Measurements from ENCODE around the gene EXOC2. TPM values are rescaled to one million over a fixed set of nuclear protein-coding genes. Genes with fewer than 3 reads are reported as not detected.
A peak's percentile ranks its signal among the peaks of the same experiment; 100 is the strongest.

EXOC2 gene
- polyA plus RNA-seq, 4 donors: 4.5 to 14.1 (median 8.8) TPM

DNA sequence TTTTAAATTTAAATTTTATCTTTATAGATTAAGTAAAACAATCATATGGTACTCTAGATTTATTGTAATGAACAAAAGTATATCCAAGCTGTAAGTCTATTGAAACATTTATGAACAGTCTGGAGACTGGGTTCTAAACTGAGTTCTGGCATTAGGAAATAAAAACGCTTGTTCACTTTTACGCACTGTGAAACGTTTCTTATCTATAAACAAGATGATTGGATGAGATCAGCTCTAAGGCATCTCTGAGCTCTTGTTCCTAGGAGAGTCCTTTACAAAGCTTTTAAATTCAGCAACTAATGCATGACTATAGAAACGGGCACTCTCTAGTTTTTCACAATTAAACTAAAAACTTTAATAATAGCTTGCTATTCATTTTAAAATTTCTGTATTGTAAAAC is 42.8 kb downstream of the EXOC2 start:
- H3K27ac ChIP-seq (ENCODE audit: low read depth in 1 of 3, low read length in 2 of 3): no peak overlapping the region
- WGBS, 3 donors: 68 to 73% (median 73%) methylated on average over 4 of the region's 4 CpGs
- no peaks in the 10 kb centered on the region for H3K9me3 ChIP-seq (ENCODE audit: control insufficient read depth in 2 of 2, insufficient read depth in 1 of 2, low read depth in 1 of 2, low read length in 1 of 2)
- no peaks in the 10 kb centered on the region for H3K36me3 ChIP-seq (ENCODE audit: control insufficient read depth in 3 of 3, insufficient read depth in 2 of 3, low read depth in 1 of 3, low read length in 3 of 3)
- no peaks in the 10 kb centered on the region for H3K27me3 ChIP-seq (ENCODE audit: control insufficient read depth in 3 of 3, insufficient read depth in 3 of 3, low read length in 3 of 3)
- H3K4me1 ChIP-seq (ENCODE audit: control insufficient read depth in 3 of 3, insufficient read depth in 2 of 3, low read depth in 1 of 3, low read length in 2 of 3): no peaks in the 10 kb centered on the region
- DNase-seq: no peak
- no peak overlapping the region for H3K4me3 ChIP-seq (ENCODE audit: low read depth in 1 of 3, low read length in 3 of 3)
- no peak for FAIRE-seq

DNA sequence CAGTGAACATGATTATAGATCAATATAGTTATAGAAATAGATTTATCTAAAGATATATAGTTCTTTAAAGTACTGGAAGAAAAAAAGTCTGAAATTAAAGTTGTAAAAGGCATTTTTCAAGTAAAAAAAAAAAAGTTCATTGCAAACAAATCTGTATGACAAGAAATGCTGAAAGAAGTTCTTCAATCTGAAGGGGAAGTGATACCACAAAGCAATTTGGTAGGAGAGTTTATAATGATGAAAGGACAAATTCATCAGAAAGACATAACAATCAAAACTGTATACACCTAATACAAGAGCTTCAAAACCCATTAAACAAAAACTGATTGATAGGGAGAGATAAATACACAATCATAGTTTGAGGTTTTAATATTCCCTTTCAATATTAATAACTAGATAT is 50.1 kb downstream of the EXOC2 start:
- Histone ChIP-seq H3K9me3 (ENCODE audit: control insufficient read depth in 2 of 2, insufficient read depth in 1 of 2, low read depth in 1 of 2, low read length in 1 of 2) (peaks cover 0 to 4% of the 10 kb centered on the region in 2 donors), H3K27me3 (ENCODE audit: control insufficient read depth in 3 of 3, insufficient read depth in 3 of 3, low read length in 3 of 3) (no peaks in the 10 kb centered on the region), H3K27ac (ENCODE audit: low read depth in 1 of 3, low read length in 2 of 3) (no peak overlapping the region), H3K4me3 (ENCODE audit: low read depth in 1 of 3, low read length in 3 of 3) (no peak overlapping the region), H3K4me1 (ENCODE audit: control insufficient read depth in 3 of 3, insufficient read depth in 2 of 3, low read depth in 1 of 3, low read length in 2 of 3) (no peaks in the 10 kb centered on the region), H3K36me3 (ENCODE audit: control insufficient read depth in 3 of 3, insufficient read depth in 2 of 3, low read depth in 1 of 3, low read length in 3 of 3) (no peaks in the 10 kb centered on the region)
- no peak for DNase-seq
- no peak for FAIRE-seq

DNA sequence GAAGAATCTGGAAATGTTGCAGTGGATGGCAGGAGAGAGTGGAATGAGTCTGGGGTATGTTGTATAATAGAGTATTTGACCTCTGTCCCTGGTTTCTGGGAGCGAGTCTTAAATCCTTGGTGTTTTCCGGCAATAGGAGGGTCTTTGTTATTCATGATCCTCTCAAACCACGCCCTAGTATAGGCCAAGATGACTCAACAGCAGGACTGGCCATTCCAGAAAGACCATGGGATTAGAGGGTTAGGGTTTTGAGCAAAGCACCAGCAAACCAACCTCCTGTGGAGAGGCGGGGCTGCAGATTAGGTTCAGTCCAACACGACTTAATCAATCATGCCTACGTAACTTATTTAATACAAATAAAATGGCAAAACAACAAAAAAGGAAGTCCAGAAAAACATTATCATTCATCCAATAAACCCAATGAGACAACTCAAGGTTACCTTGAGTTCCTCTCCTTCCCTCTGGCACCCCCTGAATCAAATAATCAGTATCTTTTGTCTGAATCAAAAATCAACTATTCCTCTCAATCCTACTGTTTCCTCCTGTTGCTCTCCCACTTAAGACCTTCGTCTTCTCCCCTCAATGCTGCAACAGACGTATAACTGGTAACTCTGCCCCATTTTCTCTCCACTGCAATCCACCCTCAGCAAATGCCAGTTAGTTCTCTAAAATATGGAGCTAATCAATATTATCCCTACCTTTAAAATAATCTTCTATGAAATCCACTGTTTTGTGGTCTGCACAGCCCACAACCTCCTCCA is 51.5 kb downstream of the EXOC2 start:
- DNase-seq: no peak
- Histone ChIP-seq H3K36me3 (ENCODE audit: control insufficient read depth in 3 of 3, insufficient read depth in 2 of 3, low read depth in 1 of 3, low read length in 3 of 3) (peaks cover 0 to 2% (median 0%) of the 10 kb centered on the region in 3 donors), H3K9me3 (ENCODE audit: control insufficient read depth in 2 of 2, insufficient read depth in 1 of 2, low read depth in 1 of 2, low read length in 1 of 2) (peaks cover 0 to 4% of the 10 kb centered on the region in 2 donors), H3K4me1 (ENCODE audit: control insufficient read depth in 3 of 3, insufficient read depth in 2 of 3, low read depth in 1 of 3, low read length in 2 of 3) (no peaks in the 10 kb centered on the region), H3K4me3 (ENCODE audit: low read depth in 1 of 3, low read length in 3 of 3) (no peak overlapping the region), H3K27me3 (ENCODE audit: control insufficient read depth in 3 of 3, insufficient read depth in 3 of 3, low read length in 3 of 3) (no peaks in the 10 kb centered on the region), H3K27ac (ENCODE audit: low read depth in 1 of 3, low read length in 2 of 3) (no peak overlapping the region)
- no peak for FAIRE-seq
- WGBS, 3 donors: 95 to 97% (median 96%) methylated on average over 8 of the region's 8 CpGs

DNA sequence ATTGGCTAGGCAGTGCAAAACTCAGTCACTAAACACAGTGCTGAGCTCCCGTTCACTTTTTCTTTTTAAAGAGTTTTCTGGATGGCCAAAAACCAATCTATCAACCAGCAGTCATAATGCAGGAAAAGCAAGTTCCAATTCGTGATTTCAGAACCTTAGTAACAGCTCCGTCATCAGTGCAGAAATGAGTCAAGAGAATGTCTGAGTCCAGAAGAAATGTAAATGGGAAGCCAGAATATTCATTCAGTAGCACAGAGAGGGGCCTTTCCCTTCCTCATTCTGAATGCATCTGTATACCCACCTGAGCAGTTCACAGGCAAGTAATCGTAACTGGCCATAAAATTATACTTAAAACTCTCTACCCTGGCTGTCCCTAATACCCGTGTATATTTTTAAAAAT is 56.5 kb downstream of the EXOC2 start:
- 58 to 74% (median 59%) methylated on average over 5 of the region's 5 CpGs for WGBS, 3 donors
- no peak overlapping the region for H3K27ac ChIP-seq (ENCODE audit: low read depth in 1 of 3, low read length in 2 of 3)
- DNase-seq (no peak), FAIRE-seq (no peak)
- H3K36me3 ChIP-seq (ENCODE audit: control insufficient read depth in 3 of 3, insufficient read depth in 2 of 3, low read depth in 1 of 3, low read length in 3 of 3): peaks cover 2 to 5% (median 2%) of the 10 kb centered on the region in 3 donors
- no peak overlapping the region for H3K4me3 ChIP-seq (ENCODE audit: low read depth in 1 of 3, low read length in 3 of 3)
- H3K4me1 ChIP-seq (ENCODE audit: control insufficient read depth in 3 of 3, insufficient read depth in 2 of 3, low read depth in 1 of 3, low read length in 2 of 3): no peaks in the 10 kb centered on the region
- H3K9me3 ChIP-seq (ENCODE audit: control insufficient read depth in 2 of 2, insufficient read depth in 1 of 2, low read depth in 1 of 2, low read length in 1 of 2): peaks cover 0 to under 1% of the 10 kb centered on the region in 2 donors
- H3K27me3 ChIP-seq (ENCODE audit: control insufficient read depth in 3 of 3, insufficient read depth in 3 of 3, low read length in 3 of 3): no peaks in the 10 kb centered on the region

DNA sequence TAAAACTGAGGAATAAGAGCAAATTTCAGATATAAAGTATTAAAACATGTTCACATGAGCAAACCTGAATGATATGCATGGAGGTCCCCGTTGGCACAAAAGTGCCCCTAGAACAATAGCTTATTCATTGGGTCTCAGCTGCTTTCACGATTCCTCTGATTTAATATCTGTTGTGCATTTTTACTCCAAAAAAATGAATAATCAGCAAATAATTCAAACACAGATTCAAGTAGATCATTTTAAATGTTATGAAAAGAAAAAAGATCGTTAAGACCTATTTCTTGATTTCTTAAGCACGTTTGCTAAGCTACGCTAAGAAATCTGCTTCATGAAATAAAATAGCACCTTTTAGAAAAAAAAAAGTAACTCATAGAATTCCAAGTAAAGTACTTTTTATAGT is 57.7 kb downstream of the EXOC2 start:
- no peak overlapping the region for H3K27ac ChIP-seq (ENCODE audit: low read depth in 1 of 3, low read length in 2 of 3)
- peaks cover 2 to 9% (median 2%) of the 10 kb centered on the region in 3 donors for H3K36me3 ChIP-seq (ENCODE audit: control insufficient read depth in 3 of 3, insufficient read depth in 2 of 3, low read depth in 1 of 3, low read length in 3 of 3)
- no peaks in the 10 kb centered on the region for H3K27me3 ChIP-seq (ENCODE audit: control insufficient read depth in 3 of 3, insufficient read depth in 3 of 3, low read length in 3 of 3)
- WGBS, 3 donors: 92 to 96% (median 94%) methylated on average over 5 of the region's 5 CpGs
- DNase-seq: no peak
- no peaks in the 10 kb centered on the region for H3K9me3 ChIP-seq (ENCODE audit: control insufficient read depth in 2 of 2, insufficient read depth in 1 of 2, low read depth in 1 of 2, low read length in 1 of 2)
- H3K4me1 ChIP-seq (ENCODE audit: control insufficient read depth in 3 of 3, insufficient read depth in 2 of 3, low read depth in 1 of 3, low read length in 2 of 3): no peaks in the 10 kb centered on the region
- H3K4me3 ChIP-seq (ENCODE audit: low read depth in 1 of 3, low read length in 3 of 3): no peak overlapping the region
- no peak for FAIRE-seq

DNA sequence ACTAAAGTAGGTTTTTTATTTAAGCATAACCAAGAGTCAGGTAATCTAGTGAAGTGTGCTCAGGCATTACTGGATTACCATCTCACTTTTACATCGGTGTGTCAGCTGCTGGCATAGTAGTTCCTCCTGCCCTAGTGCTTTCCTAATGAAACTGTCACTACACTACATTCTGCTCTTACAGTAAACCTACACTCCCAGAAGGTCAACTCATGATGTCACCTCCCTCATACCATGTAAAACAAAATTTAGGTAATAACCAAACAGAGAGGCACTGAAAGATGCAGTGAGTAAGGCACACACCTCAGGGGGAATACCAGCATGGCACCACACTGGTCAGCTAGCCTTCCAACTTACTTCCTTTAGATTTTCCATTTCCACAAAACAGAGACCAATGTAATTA is 59.3 kb downstream of the EXOC2 start:
- Histone ChIP-seq H3K9me3 (ENCODE audit: control insufficient read depth in 2 of 2, insufficient read depth in 1 of 2, low read depth in 1 of 2, low read length in 1 of 2) (no peaks in the 10 kb centered on the region), H3K36me3 (ENCODE audit: control insufficient read depth in 3 of 3, insufficient read depth in 2 of 3, low read depth in 1 of 3, low read length in 3 of 3) (peaks cover 2 to 9% (median 2%) of the 10 kb centered on the region in 3 donors), H3K27me3 (ENCODE audit: control insufficient read depth in 3 of 3, insufficient read depth in 3 of 3, low read length in 3 of 3) (no peaks in the 10 kb centered on the region), H3K4me1 (ENCODE audit: control insufficient read depth in 3 of 3, insufficient read depth in 2 of 3, low read depth in 1 of 3, low read length in 2 of 3) (no peaks in the 10 kb centered on the region), H3K27ac (ENCODE audit: low read depth in 1 of 3, low read length in 2 of 3) (no peak overlapping the region), H3K4me3 (ENCODE audit: low read depth in 1 of 3, low read length in 3 of 3) (no peak overlapping the region)
- no peak for FAIRE-seq
- WGBS, 3 donors: 88 to 100% (median 88%) methylated on average over 1 of the region's 1 CpG
- no peak for DNase-seq

DNA sequence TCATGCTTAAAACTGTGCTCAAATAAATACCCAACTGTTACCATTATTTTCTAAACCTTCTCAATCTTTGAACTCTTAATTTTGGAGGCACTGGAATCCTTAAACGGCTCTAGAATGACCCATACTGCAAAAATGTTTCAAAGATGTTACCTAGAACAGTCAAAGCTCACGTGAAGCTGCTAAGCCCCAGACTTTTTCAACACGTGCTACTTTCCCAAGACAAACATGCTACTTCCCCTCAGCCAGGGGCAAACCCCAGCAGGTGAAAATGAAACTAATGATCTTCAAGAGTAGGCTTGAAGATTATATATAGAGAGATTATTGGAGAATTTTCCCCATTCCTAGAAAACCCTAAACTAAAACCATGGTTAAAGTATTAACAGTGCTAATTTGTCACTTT is 64.2 kb downstream of the EXOC2 start:
- H3K9me3 ChIP-seq (ENCODE audit: control insufficient read depth in 2 of 2, insufficient read depth in 1 of 2, low read depth in 1 of 2, low read length in 1 of 2): no peaks in the 10 kb centered on the region
- FAIRE-seq (no peak), DNase-seq (no peak)
- no peak overlapping the region for H3K27ac ChIP-seq (ENCODE audit: low read depth in 1 of 3, low read length in 2 of 3)
- no peak overlapping the region for H3K4me3 ChIP-seq (ENCODE audit: low read depth in 1 of 3, low read length in 3 of 3)
- H3K36me3 ChIP-seq (ENCODE audit: control insufficient read depth in 3 of 3, insufficient read depth in 2 of 3, low read depth in 1 of 3, low read length in 3 of 3): peaks cover 0 to 9% (median 0%) of the 10 kb centered on the region in 3 donors
- no peaks in the 10 kb centered on the region for H3K4me1 ChIP-seq (ENCODE audit: control insufficient read depth in 3 of 3, insufficient read depth in 2 of 3, low read depth in 1 of 3, low read length in 2 of 3)
- H3K27me3 ChIP-seq (ENCODE audit: control insufficient read depth in 3 of 3, insufficient read depth in 3 of 3, low read length in 3 of 3): no peaks in the 10 kb centered on the region
- WGBS, 3 donors: 65 to 82% (median 69%) methylated on average over 3 of the region's 3 CpGs

DNA sequence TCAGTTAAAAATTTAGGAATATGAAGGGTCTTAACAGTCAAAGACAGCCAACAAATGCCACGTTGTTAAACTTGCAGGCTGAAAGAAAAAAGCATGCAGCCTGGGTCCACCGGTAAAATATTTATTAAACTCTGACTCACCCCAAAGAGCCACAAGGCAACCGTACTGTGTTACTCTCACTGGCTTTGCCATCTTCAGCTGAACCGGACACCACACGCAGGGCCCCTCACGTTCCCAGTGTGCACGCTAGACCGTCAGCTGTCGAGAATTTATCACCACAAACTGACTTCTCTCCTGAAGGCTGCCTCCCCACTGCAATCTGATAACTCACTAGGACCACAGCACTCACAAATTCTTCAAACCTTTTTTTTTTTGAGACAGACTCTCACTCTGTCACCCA is 66.7 kb downstream of the EXOC2 start:
- Histone ChIP-seq H3K27ac (ENCODE audit: low read depth in 1 of 3, low read length in 2 of 3) (no peak overlapping the region), H3K4me3 (ENCODE audit: low read depth in 1 of 3, low read length in 3 of 3) (no peak overlapping the region), H3K4me1 (ENCODE audit: control insufficient read depth in 3 of 3, insufficient read depth in 2 of 3, low read depth in 1 of 3, low read length in 2 of 3) (no peaks in the 10 kb centered on the region), H3K27me3 (ENCODE audit: control insufficient read depth in 3 of 3, insufficient read depth in 3 of 3, low read length in 3 of 3) (no peaks in the 10 kb centered on the region), H3K9me3 (ENCODE audit: control insufficient read depth in 2 of 2, insufficient read depth in 1 of 2, low read depth in 1 of 2, low read length in 1 of 2) (no peaks in the 10 kb centered on the region), H3K36me3 (ENCODE audit: control insufficient read depth in 3 of 3, insufficient read depth in 2 of 3, low read depth in 1 of 3, low read length in 3 of 3) (peaks cover 0 to 16% (median 0%) of the 10 kb centered on the region in 3 donors)
- FAIRE-seq (no peak), DNase-seq (no peak)
- 83 to 95% (median 93%) methylated on average over 9 of the region's 9 CpGs for WGBS, 3 donors

DNA sequence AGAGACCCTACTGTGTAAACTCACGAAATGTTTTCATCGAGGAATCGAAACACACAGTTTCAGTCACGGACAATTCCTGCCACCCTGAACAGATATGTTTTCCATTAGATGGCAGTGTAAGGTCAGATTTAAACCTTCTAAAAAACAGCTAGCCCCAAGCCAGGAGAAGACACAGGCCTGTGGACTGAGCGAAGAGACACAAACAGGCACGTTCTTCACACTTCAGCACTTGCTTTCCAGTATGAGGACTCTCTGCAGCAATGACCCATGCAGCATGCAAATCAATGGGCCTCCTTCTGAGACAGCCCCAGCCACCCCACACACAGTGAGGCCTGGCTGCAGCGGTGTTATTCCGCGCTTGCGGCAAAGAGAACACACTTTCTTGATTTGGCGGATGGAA is 68.0 kb downstream of the EXOC2 start:
- Histone ChIP-seq H3K36me3 (ENCODE audit: control insufficient read depth in 3 of 3, insufficient read depth in 2 of 3, low read depth in 1 of 3, low read length in 3 of 3) (peaks cover 0 to 20% (median 3%) of the 10 kb centered on the region in 3 donors), H3K4me3 (ENCODE audit: low read depth in 1 of 3, low read length in 3 of 3) (no peak overlapping the region), H3K27me3 (ENCODE audit: control insufficient read depth in 3 of 3, insufficient read depth in 3 of 3, low read length in 3 of 3) (no peaks in the 10 kb centered on the region), H3K27ac (ENCODE audit: low read depth in 1 of 3, low read length in 2 of 3) (peak overlapping the region in 2 of 3 donors; percentile 12 to 18), H3K9me3 (ENCODE audit: control insufficient read depth in 2 of 2, insufficient read depth in 1 of 2, low read depth in 1 of 2, low read length in 1 of 2) (no peaks in the 10 kb centered on the region), H3K4me1 (ENCODE audit: control insufficient read depth in 3 of 3, insufficient read depth in 2 of 3, low read depth in 1 of 3, low read length in 2 of 3) (no peaks in the 10 kb centered on the region)
- peak in 1 of 2 donors; percentile 19 for DNase-seq
- WGBS, 3 donors: 74 to 94% (median 94%) methylated on average over 11 of the region's 11 CpGs
- no peak for FAIRE-seq

Data from small intestine (tissue), 7 donors.